GM12878 (cell line): Measurements from ENCODE around the gene NECTIN2.

Source experiments
- BRCA1 ChIP-seq: IDR thresholded peaks from 2 replicates; pipeline ENCODE4 v1.6.1; 2011; ENCODE audit warnings: low read depth, low read length, improper control_type of control experiment
- EP300 ChIP-seq, 2 experiments: fragments of 150-350 bp in 1 of 2; IDR thresholded peaks; 2 replicates each; pipeline ENCODE4 v1.6.1; 2011 to 2012; ENCODE audit warnings: low read depth in 2 of 2, low read length in 2 of 2, borderline replicate concordance in 1 of 2, improper control_type of control experiment in 1 of 2, inconsistent platforms in 1 of 2; ENCODE audit not compliant: control insufficient read depth in 1 of 2
- GABPA ChIP-seq: IDR thresholded peaks from 2 replicates; pipeline ENCODE4 v1.6.1; 2014; ENCODE audit warnings: antibody characterized with exemption, low read depth, mild to moderate bottlenecking, inconsistent platforms
- NRF1 ChIP-seq: conservative IDR thresholded peaks from 2 replicates; pipeline ENCODE4 v1.6.1; 2011; ENCODE audit warnings: mild to moderate bottlenecking, low read depth, low read length, improper control_type of control experiment
- RBBP5 ChIP-seq: fragments of 200-600 bp; sonication (generic); conservative IDR thresholded peaks from 2 replicates; pipeline ENCODE4 v1.6.1; 2016
- STAT3 ChIP-seq: IDR thresholded peaks from 2 replicates; pipeline ENCODE4 v1.6.1; 2011; ENCODE audit warnings: low read depth, low read length, improper control_type of control experiment
- TCF12 ChIP-seq: IDR thresholded peaks from 2 replicates; pipeline ENCODE4 v1.6.1; 2011; ENCODE audit warnings: low read depth, mild to moderate bottlenecking, low read length
- YY1 ChIP-seq: IDR thresholded peaks from 2 replicates; pipeline ENCODE4 v1.6.1; 2011; ENCODE audit warnings: low read depth, mild to moderate bottlenecking, low read length
- TF ChIP-seq, protein P1 (sequence below), 3 experiments: IDR thresholded peaks in 2 of 3; conservative IDR thresholded peaks in 1 of 3; 2 replicates each; pipeline ENCODE4 v1.5.1; 2011; ENCODE audit warnings: low read depth in 3 of 3, low read length in 3 of 3, mild to moderate bottlenecking in 3 of 3, control low read depth in 2 of 3, moderate library complexity in 2 of 3, inconsistent platforms in 1 of 3, mixed read lengths in 1 of 3; ENCODE audit not compliant: control insufficient read depth in 2 of 3, insufficient read depth in 1 of 3; ENCODE audit errors: extremely low read depth in 1 of 3

- TF ChIP-seq EP300 (IDR thresholded peaks at IDR 0.05; ENCODE audit: borderline replicate concordance in 1 of 2, control insufficient read depth in 1 of 2, low read depth in 2 of 2, low read length in 2 of 2) (no peak), STAT3 (no peak), TCF12 (no peak), NRF1 (no peak), YY1 (no peak), BRCA1 (no peak), GABPA (no peak), RBBP5 (no peak)
- TF ChIP-seq, protein P1, sequence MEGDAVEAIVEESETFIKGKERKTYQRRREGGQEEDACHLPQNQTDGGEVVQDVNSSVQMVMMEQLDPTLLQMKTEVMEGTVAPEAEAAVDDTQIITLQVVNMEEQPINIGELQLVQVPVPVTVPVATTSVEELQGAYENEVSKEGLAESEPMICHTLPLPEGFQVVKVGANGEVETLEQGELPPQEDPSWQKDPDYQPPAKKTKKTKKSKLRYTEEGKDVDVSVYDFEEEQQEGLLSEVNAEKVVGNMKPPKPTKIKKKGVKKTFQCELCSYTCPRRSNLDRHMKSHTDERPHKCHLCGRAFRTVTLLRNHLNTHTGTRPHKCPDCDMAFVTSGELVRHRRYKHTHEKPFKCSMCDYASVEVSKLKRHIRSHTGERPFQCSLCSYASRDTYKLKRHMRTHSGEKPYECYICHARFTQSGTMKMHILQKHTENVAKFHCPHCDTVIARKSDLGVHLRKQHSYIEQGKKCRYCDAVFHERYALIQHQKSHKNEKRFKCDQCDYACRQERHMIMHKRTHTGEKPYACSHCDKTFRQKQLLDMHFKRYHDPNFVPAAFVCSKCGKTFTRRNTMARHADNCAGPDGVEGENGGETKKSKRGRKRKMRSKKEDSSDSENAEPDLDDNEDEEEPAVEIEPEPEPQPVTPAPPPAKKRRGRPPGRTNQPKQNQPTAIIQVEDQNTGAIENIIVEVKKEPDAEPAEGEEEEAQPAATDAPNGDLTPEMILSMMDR (IDR thresholded peaks at IDR 0.05 in 2 of 3, conservative IDR thresholded peaks at IDR 0.05 in 1 of 3; ENCODE audit: control insufficient read depth in 2 of 3, extremely low read depth in 1 of 3, insufficient read depth in 1 of 3, low read depth in 3 of 3, low read length in 3 of 3) = no peak
These were observed 38.5 kb downstream of the NECTIN2 start for GRCh38 chr19:44884566-44884965.
